ENCODE measurements around the gene OSBPL2. TPM values are rescaled to one million over a fixed set of nuclear protein-coding genes. Genes with fewer than 3 reads are reported as not detected.

OSBPL2 gene
- total and polyA plus RNA-seq, 2 donors (not counting 1 experiment from before 2014, with no cell fraction given) = 28.1 to 74.3 TPM

DNA sequence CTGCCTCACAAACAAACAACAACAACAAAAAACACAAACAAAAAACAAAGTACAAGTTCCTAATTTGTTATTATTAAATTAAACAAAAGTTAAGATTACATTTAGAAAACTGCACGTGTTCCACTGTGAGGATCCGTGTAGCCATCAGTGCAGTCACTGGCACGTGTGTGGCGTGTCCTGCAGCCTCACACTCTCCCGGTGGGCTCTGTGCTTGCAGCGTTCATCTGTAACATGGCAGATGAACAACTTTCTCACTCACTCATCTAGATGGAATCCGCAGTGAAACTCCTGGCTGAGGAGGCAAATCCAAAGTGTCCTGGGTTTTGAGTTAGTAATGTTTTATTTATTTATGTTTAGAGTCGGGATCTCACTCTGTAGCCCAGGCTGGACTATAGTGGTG, 51.6 kb downstream of the OSBPL2 start:
- H3K4me3 ChIP-seq (ENCODE audit: control extremely low read depth in 1 of 5, extremely low read depth in 1 of 5, insufficient read depth in 1 of 5, low read depth in 2 of 5, low read length in 4 of 5) = no peak overlapping the region
- no peaks in the 10 kb centered on the region for H3K9me3 ChIP-seq (ENCODE audit: control extremely low read depth in 1 of 3, control insufficient read depth in 2 of 3, insufficient read depth in 1 of 3, low read length in 2 of 3)
- H3K27ac Mint-ChIP-seq = no peak overlapping the region
- H3K4me2 ChIP-seq (replicated peaks; ENCODE audit: low read depth, low read length, poor library complexity, severe bottlenecking) = no peak overlapping the region
- H3K36me3 ChIP-seq (replicated peaks in 1 of 2; ENCODE audit: control extremely low read depth in 1 of 2, control insufficient read depth in 1 of 2, extremely low read depth in 1 of 2, insufficient read depth in 2 of 2, low read length in 1 of 2) = peaks cover 0 to 44% of the 10 kb centered on the region in 2 experiments
- no peak overlapping the region for H2AFZ ChIP-seq (ENCODE audit: insufficient read depth, low read depth, low read length, poor library complexity, severe bottlenecking)
- no peak for TF ChIP-seq EZH2 (IDR thresholded peaks at IDR 0.05; ENCODE audit: borderline replicate concordance, insufficient read depth, low read depth, low read length, poor library complexity, severe bottlenecking)
- TF ChIP-seq, protein P1, sequence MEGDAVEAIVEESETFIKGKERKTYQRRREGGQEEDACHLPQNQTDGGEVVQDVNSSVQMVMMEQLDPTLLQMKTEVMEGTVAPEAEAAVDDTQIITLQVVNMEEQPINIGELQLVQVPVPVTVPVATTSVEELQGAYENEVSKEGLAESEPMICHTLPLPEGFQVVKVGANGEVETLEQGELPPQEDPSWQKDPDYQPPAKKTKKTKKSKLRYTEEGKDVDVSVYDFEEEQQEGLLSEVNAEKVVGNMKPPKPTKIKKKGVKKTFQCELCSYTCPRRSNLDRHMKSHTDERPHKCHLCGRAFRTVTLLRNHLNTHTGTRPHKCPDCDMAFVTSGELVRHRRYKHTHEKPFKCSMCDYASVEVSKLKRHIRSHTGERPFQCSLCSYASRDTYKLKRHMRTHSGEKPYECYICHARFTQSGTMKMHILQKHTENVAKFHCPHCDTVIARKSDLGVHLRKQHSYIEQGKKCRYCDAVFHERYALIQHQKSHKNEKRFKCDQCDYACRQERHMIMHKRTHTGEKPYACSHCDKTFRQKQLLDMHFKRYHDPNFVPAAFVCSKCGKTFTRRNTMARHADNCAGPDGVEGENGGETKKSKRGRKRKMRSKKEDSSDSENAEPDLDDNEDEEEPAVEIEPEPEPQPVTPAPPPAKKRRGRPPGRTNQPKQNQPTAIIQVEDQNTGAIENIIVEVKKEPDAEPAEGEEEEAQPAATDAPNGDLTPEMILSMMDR (IDR thresholded peaks at IDR 0.05) = no peak
- no peak for DNase-seq
- no peak for ATAC-seq (ENCODE audit: low read depth)
- WGBS (ENCODE audit: insufficient coverage) = 100% methylated on average over 5 of the region's 8 CpGs
- intact Hi-C loops (cut with micrococcal nuclease) = no loop called here
- H4K20me1 ChIP-seq (ENCODE audit: control insufficient read depth, insufficient read depth, low read length, poor library complexity, severe bottlenecking) = no peaks in the 10 kb centered on the region
- POLR2A ChIA-PET = no interaction called here
- H3K9ac ChIP-seq (ENCODE audit: low read length) = no peak overlapping the region
- H3K79me2 ChIP-seq (ENCODE audit: control insufficient read depth, insufficient read depth, low read length) = no peaks in the 10 kb centered on the region
- H3K27me3 ChIP-seq (replicated peaks in 1 of 4; ENCODE audit: control extremely low read depth in 1 of 4, control insufficient read depth in 3 of 4, insufficient read depth in 4 of 4, low read length in 3 of 4) = no peaks in the 10 kb centered on the region
- no peaks in the 10 kb centered on the region for H3K27me3 Mint-ChIP-seq
- no peak overlapping the region for H3K27ac ChIP-seq (ENCODE audit: low read length in 2 of 2)
- H3K9me3 Mint-ChIP-seq (ENCODE audit: insufficient read depth) = no peaks in the 10 kb centered on the region
- H3K4me3 Mint-ChIP-seq = no peak overlapping the region
- CTCF ChIA-PET = no interaction called here
- H3K4me1 Mint-ChIP-seq = peaks cover 23% of the 10 kb centered on the region
- peaks cover 0 to 29% of the 10 kb centered on the region in 2 donors for H3K4me1 ChIP-seq (ENCODE audit: control insufficient read depth in 2 of 2, insufficient read depth in 2 of 2, low read length in 2 of 2)

DNA sequence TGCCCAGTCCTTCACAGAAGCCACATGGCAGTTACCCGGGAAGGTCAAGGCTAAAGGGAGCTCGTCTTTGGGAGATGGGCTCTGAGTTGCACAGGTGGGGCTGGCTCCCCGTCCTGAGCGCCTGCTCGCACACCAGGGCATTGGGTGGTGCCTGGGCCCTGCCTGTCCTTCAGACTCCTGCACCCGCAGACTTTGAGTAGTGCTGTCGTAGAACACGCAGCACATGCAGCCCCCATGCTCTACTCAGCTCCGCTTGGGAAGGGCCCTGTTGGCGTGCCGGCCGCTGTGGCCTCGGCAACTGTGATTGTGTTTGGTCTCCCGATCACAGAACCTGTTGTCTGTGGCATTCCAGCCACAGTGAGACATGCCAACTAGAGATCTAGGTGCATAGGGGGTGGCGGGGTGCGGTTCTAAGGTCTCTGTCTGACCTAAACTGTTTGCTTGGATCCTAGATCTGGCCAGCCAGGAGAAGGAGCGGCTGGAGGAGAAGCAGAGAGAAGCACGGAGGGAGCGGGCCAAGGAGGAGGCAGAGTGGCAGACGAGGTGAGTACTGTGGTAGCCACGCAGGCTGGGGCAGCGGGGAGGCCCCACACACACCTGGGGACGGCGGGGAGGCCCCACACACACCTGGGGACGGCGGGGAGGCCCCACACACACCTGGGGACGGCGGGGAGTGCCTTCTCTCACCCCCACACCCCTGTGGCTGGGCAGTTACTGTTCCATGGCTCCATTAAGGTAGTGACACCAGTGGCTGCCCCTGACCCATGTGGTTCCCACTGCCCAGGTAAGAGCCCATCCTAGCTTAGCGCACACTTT, 53.1 kb downstream of the OSBPL2 start:
- Mint-ChIP-seq H3K4me3 (peak overlapping the region; percentile 18), H3K4me1 (peaks cover 24% of the 10 kb centered on the region), H3K27me3 (no peaks in the 10 kb centered on the region), H3K9me3 (ENCODE audit: insufficient read depth) (no peaks in the 10 kb centered on the region), H3K27ac (peak overlapping the region; percentile 75)
- no peak for TF ChIP-seq EZH2 (IDR thresholded peaks at IDR 0.05; ENCODE audit: borderline replicate concordance, insufficient read depth, low read depth, low read length, poor library complexity, severe bottlenecking)
- TF ChIP-seq, protein P1 (IDR thresholded peaks at IDR 0.05) = no peak
- no peak overlapping the region for H3K4me3 ChIP-seq (ENCODE audit: control extremely low read depth in 1 of 5, extremely low read depth in 1 of 5, insufficient read depth in 1 of 5, low read depth in 2 of 5, low read length in 4 of 5)
- DNase-seq = no peak
- no peak overlapping the region for H3K9ac ChIP-seq (ENCODE audit: low read length)
- ChIA-PET POLR2A (interaction anchor here (0.5 to 0.7 kb wide), 2 partner anchors 49 to 113 kb away, joined by 3 read pairs; no protein-coding TSS in a partner anchor), CTCF (interaction anchor here (1.0 kb wide), 1 partner anchor 11 kb away, joined by 3 read pairs; the partner anchor contains the start of gene ADRM1)
- H3K79me2 ChIP-seq (ENCODE audit: control insufficient read depth, insufficient read depth, low read length) = no peaks in the 10 kb centered on the region
- H3K27me3 ChIP-seq (replicated peaks in 1 of 4; ENCODE audit: control extremely low read depth in 1 of 4, control insufficient read depth in 3 of 4, insufficient read depth in 4 of 4, low read length in 3 of 4) = no peaks in the 10 kb centered on the region
- intact Hi-C loops (cut with micrococcal nuclease) = no loop called here
- H3K4me1 ChIP-seq (ENCODE audit: control insufficient read depth in 2 of 2, insufficient read depth in 2 of 2, low read length in 2 of 2) = peaks cover 0 to 31% of the 10 kb centered on the region in 2 donors
- 93% methylated on average over 26 of the region's 29 CpGs for WGBS (ENCODE audit: insufficient coverage)
- peaks cover 0 to 42% of the 10 kb centered on the region in 2 experiments for H3K36me3 ChIP-seq (replicated peaks in 1 of 2; ENCODE audit: control extremely low read depth in 1 of 2, control insufficient read depth in 1 of 2, extremely low read depth in 1 of 2, insufficient read depth in 2 of 2, low read length in 1 of 2)
- ATAC-seq (ENCODE audit: low read depth) = no peak
- peak overlapping the region; percentile 28 for H3K4me2 ChIP-seq (replicated peaks; ENCODE audit: low read depth, low read length, poor library complexity, severe bottlenecking)
- H3K9me3 ChIP-seq (ENCODE audit: control extremely low read depth in 1 of 3, control insufficient read depth in 2 of 3, insufficient read depth in 1 of 3, low read length in 2 of 3) = no peaks in the 10 kb centered on the region
- H2AFZ ChIP-seq (ENCODE audit: insufficient read depth, low read depth, low read length, poor library complexity, severe bottlenecking) = no peak overlapping the region
- peak overlapping the region in 1 of 2 donors; percentile 41 for H3K27ac ChIP-seq (ENCODE audit: low read length in 2 of 2)
- H4K20me1 ChIP-seq (ENCODE audit: control insufficient read depth, insufficient read depth, low read length, poor library complexity, severe bottlenecking) = no peaks in the 10 kb centered on the region
